ENCODE measurements around the gene CFAP43. TPM values are rescaled to one million over a fixed set of nuclear protein-coding genes. Genes with fewer than 3 reads are reported as not detected.

The CFAP43 gene
- total RNA-seq, 1 experiment from 2014 or later: 0.42 TPM

- ATAC-seq: no peak
- TF ChIP-seq CREM (CRISPR knock-in tag; IDR thresholded peaks at IDR 0.05) (no peak), ZMAT4 (CRISPR knock-in tag; IDR thresholded peaks at IDR 0.05) (no peak), TP53 (CRISPR knock-in tag; IDR thresholded peaks at IDR 0.05) (no peak), USF2 (CRISPR knock-in tag; IDR thresholded peaks at IDR 0.05) (no peak), CDX4 (CRISPR knock-in tag; IDR thresholded peaks at IDR 0.05; ENCODE audit: borderline replicate concordance) (no peak)
- peaks cover under 1% of the 10 kb centered on the region; the same call in 1 of the 2 replicates for H3K9me3 Mint-ChIP-seq
- peaks cover 44% of the 10 kb centered on the region for H3K36me3 Mint-ChIP-seq
- peaks cover 38% of the 10 kb centered on the region for H3K4me1 Mint-ChIP-seq
- DNase-seq (ENCODE audit: low spot score): no peak
- H3K27me3 Mint-ChIP-seq (ENCODE audit: low read depth): peaks cover 4% of the 10 kb centered on the region
- ChIA-PET POLR2A (no interaction called here), CTCF (interaction anchor here (5.0 kb wide), 1 partner anchor 17 kb away, joined by 56 read pairs; no protein-coding TSS in a partner anchor)
- no peak overlapping the region for H3K27ac Mint-ChIP-seq
- H3K4me3 Mint-ChIP-seq: no peak overlapping the region
Observed at GRCh38 chr10:104257235-104257634, 25.1 kb upstream of the CFAP43 start.

- peak overlapping the region; percentile 81 for H3K4me3 Mint-ChIP-seq
- peaks cover 38% of the 10 kb centered on the region for H3K36me3 Mint-ChIP-seq
- ATAC-seq (no peak), DNase-seq (ENCODE audit: low spot score) (no peak)
- H3K27ac Mint-ChIP-seq: no peak overlapping the region
- peaks cover 12% of the 10 kb centered on the region for H3K27me3 Mint-ChIP-seq (ENCODE audit: low read depth)
- peaks cover 5% of the 10 kb centered on the region; the same call in 1 of the 2 replicates for H3K9me3 Mint-ChIP-seq
- TF ChIP-seq NR3C1 (CRISPR knock-in tag; conservative IDR thresholded peaks at IDR 0.05; ENCODE audit: low read depth): no peak
- TF ChIP-seq PREB (CRISPR knock-in tag; IDR thresholded peaks at IDR 0.05; ENCODE audit: borderline replicate concordance): no peak
- no peak for TF ChIP-seq SMAD4 (CRISPR knock-in tag; IDR thresholded peaks at IDR 0.05)
- TF ChIP-seq ZNF396 (CRISPR knock-in tag; IDR thresholded peaks at IDR 0.05; ENCODE audit: borderline replicate concordance): no peak
- no peak for TF ChIP-seq MXD4 (CRISPR knock-in tag; IDR thresholded peaks at IDR 0.05; ENCODE audit: borderline replicate concordance)
- no peak for TF ChIP-seq AR (CRISPR knock-in tag; IDR thresholded peaks at IDR 0.05)
- no peak for TF ChIP-seq ZBTB43 (CRISPR knock-in tag; IDR thresholded peaks at IDR 0.05)
- TF ChIP-seq ZBTB21 (CRISPR knock-in tag; IDR thresholded peaks at IDR 0.05; ENCODE audit: borderline replicate concordance): no peak
- no peak for TF ChIP-seq ZNF423 (CRISPR knock-in tag; IDR thresholded peaks at IDR 0.05)
- TF ChIP-seq KAT7 (CRISPR knock-in tag; IDR thresholded peaks at IDR 0.05; ENCODE audit: borderline replicate concordance): no peak
- no peak for TF ChIP-seq USF1 (CRISPR knock-in tag; IDR thresholded peaks at IDR 0.05)
- TF ChIP-seq ATF1 (CRISPR knock-in tag; IDR thresholded peaks at IDR 0.05): no peak
- TF ChIP-seq NFE2L1 (CRISPR knock-in tag; IDR thresholded peaks at IDR 0.05): no peak
- no peak for TF ChIP-seq ZNF232 (CRISPR knock-in tag; IDR thresholded peaks at IDR 0.05)
- TF ChIP-seq ZNF416 (CRISPR knock-in tag; IDR thresholded peaks at IDR 0.05): no peak
- no peak for TF ChIP-seq ESRRA (CRISPR knock-in tag; IDR thresholded peaks at IDR 0.05; ENCODE audit: borderline replicate concordance)
- no peak for TF ChIP-seq ATF3 (CRISPR knock-in tag; conservative IDR thresholded peaks at IDR 0.05)
- ChIA-PET POLR2A (interaction anchor here (0.8 kb wide), 1 partner anchor 12 kb away, joined by 3 read pairs; the partner anchor contains the start of gene GSTO2), CTCF (interaction anchor here (0.7 to 5.0 kb wide), 3 partner anchors 18 to 765 kb away, joined by 3 to 56 read pairs (median 15); partner anchors contain the start of gene CFAP58)
- H3K4me1 Mint-ChIP-seq: peaks cover 46% of the 10 kb centered on the region
Observed at GRCh38 chr10:104256335-104256961, 24.3 kb upstream of the CFAP43 start.

Measured in WTC11 (cell line).